Measurements from ENCODE around the gene PLXNC1. TPM values are rescaled to one million over a fixed set of nuclear protein-coding genes. Genes with fewer than 3 reads are reported as not detected.

PLXNC1 gene
- total RNA-seq, 1 donor from 2014 or later = 1.8 TPM

- TF ChIP-seq CTCF (IDR thresholded peaks at IDR 0.05) = no peak
- no peaks in the 10 kb centered on the region for H3K9me3 ChIP-seq
- H3K36me3 ChIP-seq = no peaks in the 10 kb centered on the region
- H3K4me3 ChIP-seq = no peak overlapping the region
- DNase-seq (ENCODE audit: low spot score in 2 of 2) = no peak
- intact Hi-C loops (cut with DNase I) = no loop called here
- H3K27ac ChIP-seq = no peak overlapping the region
- no peaks in the 10 kb centered on the region for H3K4me1 ChIP-seq
- H3K27me3 ChIP-seq = no peaks in the 10 kb centered on the region
These were observed 35.5 kb downstream of the PLXNC1 start for GRCh38 chr12:94183708-94184379.

- intact Hi-C loops (cut with DNase I) = no loop called here
- no peak for DNase-seq (ENCODE audit: low spot score in 2 of 2)
- no peaks in the 10 kb centered on the region for H3K36me3 ChIP-seq
- no peak overlapping the region for H3K4me3 ChIP-seq
- no peaks in the 10 kb centered on the region for H3K4me1 ChIP-seq
- no peak overlapping the region for H3K27ac ChIP-seq
- no peaks in the 10 kb centered on the region for H3K27me3 ChIP-seq
- no peaks in the 10 kb centered on the region for H3K9me3 ChIP-seq
- no peak for TF ChIP-seq CTCF (IDR thresholded peaks at IDR 0.05)
These were observed 36.8 kb downstream of the PLXNC1 start for GRCh38 chr12:94184995-94185719.

- no peak for TF ChIP-seq CTCF (IDR thresholded peaks at IDR 0.05)
- no peak for DNase-seq (ENCODE audit: low spot score in 2 of 2)
- H3K9me3 ChIP-seq = no peaks in the 10 kb centered on the region
These were observed 37.4 kb downstream of the PLXNC1 start for GRCh38 chr12:94185801-94186200.

GRCh38 chr12:94186278-94187241 is 38.2 kb downstream of the PLXNC1 start:
- peak overlapping the region; percentile 35 to 42 for H3K4me3 ChIP-seq
- H3K27me3 ChIP-seq = no peaks in the 10 kb centered on the region
- no peak for TF ChIP-seq CTCF (IDR thresholded peaks at IDR 0.05)
- no peaks in the 10 kb centered on the region for H3K36me3 ChIP-seq
- no peaks in the 10 kb centered on the region for H3K4me1 ChIP-seq
- H3K9me3 ChIP-seq = no peaks in the 10 kb centered on the region
- H3K27ac ChIP-seq = no peak overlapping the region
- intact Hi-C loops (cut with DNase I) = no loop called here
- no peak for DNase-seq (ENCODE audit: low spot score in 2 of 2)

More at GRCh38 chr12:94185801-94186200, 37.4 kb downstream of the PLXNC1 start:
- Histone ChIP-seq H3K4me3 (no peak overlapping the region), H3K27ac (no peak overlapping the region), H3K4me1 (no peaks in the 10 kb centered on the region), H3K36me3 (no peaks in the 10 kb centered on the region), H3K27me3 (no peaks in the 10 kb centered on the region)
- intact Hi-C loops (cut with DNase I) = no loop called here

- no peak for DNase-seq (ENCODE audit: low spot score in 2 of 2)
- Histone ChIP-seq H3K4me3 (peak overlapping the region in 1 of 2 donors; percentile 42), H3K36me3 (no peaks in the 10 kb centered on the region), H3K4me1 (no peaks in the 10 kb centered on the region), H3K9me3 (no peaks in the 10 kb centered on the region), H3K27ac (no peak overlapping the region), H3K27me3 (no peaks in the 10 kb centered on the region)
- no peak for TF ChIP-seq CTCF (IDR thresholded peaks at IDR 0.05)
- intact Hi-C loops (cut with DNase I) = no loop called here
These were observed 39.0 kb downstream of the PLXNC1 start for GRCh38 chr12:94187361-94187760.
